ENCODE results near the gene SPDEF.

DNA sequence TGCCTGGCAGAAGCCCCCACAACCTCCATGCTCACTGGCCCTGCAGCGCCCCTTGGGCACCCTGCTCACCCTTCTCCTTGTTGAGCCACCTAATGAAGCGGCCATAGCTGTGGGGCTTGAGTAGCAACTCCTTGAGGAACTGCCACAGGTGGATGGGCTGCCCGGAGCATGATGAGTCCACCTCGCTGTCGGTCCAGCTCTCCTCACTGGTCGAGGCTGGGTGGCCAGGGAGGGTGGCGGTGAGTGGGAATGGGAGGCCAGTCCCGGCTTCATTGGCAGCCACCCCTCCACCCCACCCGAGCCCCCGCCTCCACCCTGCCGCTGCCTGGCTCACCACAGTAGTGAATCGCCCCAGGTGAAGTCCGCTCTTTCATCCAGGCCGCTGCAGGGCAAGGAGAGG lies 16.9 kb downstream of the SPDEF start:
- TF ChIP-seq, protein P1, sequence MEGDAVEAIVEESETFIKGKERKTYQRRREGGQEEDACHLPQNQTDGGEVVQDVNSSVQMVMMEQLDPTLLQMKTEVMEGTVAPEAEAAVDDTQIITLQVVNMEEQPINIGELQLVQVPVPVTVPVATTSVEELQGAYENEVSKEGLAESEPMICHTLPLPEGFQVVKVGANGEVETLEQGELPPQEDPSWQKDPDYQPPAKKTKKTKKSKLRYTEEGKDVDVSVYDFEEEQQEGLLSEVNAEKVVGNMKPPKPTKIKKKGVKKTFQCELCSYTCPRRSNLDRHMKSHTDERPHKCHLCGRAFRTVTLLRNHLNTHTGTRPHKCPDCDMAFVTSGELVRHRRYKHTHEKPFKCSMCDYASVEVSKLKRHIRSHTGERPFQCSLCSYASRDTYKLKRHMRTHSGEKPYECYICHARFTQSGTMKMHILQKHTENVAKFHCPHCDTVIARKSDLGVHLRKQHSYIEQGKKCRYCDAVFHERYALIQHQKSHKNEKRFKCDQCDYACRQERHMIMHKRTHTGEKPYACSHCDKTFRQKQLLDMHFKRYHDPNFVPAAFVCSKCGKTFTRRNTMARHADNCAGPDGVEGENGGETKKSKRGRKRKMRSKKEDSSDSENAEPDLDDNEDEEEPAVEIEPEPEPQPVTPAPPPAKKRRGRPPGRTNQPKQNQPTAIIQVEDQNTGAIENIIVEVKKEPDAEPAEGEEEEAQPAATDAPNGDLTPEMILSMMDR (IDR thresholded peaks at IDR 0.05; ENCODE audit: low read depth, low read length), result no peak
- TF ChIP-seq, protein P2, sequence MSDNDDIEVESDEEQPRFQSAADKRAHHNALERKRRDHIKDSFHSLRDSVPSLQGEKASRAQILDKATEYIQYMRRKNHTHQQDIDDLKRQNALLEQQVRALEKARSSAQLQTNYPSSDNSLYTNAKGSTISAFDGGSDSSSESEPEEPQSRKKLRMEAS (IDR thresholded peaks at IDR 0.05; ENCODE audit: low read depth, low read length), result no peak
